T47D (cell line): ENCODE measurements around the gene MATN1.

Experiments
- DNase-seq, 2 experiments: peaks; one replicate each; pipeline versions ENCODE4 v3.0.0 to v3.0.0-alpha.2; 2011 to 2012; ENCODE audit warnings: low read depth in 1 of 2, low spot score in 1 of 2
- JUND ChIP-seq: IDR thresholded peaks from 2 replicates; pipeline ENCODE4 v1.6.1; 2012; ENCODE audit warnings: low read depth
- in situ Hi-C: cut with HindIII; loops from 2 replicates; pipeline ENCODE4 v1.10.0; 2016; ENCODE audit warnings: low sequenced_read_pairs, low pct_unique_long_range_greater_than_20kb

Gene MATN1

DNA sequence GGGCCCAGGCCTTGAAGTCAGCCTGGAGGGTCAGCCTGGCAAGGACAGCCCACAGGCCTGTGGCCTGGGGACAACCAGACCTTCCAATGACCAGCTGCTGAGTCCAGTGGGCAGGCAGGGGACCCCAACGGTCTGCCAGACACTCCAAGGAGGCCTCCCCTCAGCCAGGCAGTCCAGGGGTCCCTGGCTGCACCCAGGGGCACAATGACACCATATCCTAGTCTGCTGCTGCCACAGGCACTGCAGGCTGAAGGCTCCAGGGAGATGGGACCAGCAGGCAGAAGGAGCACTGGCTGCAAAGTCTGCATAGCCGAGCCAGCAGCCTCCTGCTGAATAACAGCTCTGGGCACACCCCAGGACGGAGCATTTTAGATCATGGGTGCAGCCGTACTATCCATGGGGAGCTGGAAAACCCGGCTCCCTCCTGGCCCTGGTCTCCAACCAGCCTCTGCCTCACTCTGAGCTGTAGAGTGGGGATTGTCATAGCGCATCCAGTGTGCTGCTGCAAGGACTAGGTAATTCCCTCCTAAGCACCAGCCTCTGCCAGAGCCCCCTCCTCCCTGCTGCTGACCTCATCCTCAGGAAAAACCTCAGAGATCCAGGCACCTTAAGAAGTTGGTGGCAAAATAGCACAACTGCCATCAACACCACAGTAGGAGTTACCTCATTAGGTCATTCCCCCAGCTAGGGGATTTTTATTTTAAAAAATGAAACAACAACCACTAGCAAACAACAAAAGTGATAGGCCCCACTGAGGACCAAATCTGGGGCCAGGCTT is 39.0 kb upstream of the MATN1 start:
- TF ChIP-seq JUND = no peak
- in situ Hi-C loops = no loop called here
- no peak for DNase-seq

DNA sequence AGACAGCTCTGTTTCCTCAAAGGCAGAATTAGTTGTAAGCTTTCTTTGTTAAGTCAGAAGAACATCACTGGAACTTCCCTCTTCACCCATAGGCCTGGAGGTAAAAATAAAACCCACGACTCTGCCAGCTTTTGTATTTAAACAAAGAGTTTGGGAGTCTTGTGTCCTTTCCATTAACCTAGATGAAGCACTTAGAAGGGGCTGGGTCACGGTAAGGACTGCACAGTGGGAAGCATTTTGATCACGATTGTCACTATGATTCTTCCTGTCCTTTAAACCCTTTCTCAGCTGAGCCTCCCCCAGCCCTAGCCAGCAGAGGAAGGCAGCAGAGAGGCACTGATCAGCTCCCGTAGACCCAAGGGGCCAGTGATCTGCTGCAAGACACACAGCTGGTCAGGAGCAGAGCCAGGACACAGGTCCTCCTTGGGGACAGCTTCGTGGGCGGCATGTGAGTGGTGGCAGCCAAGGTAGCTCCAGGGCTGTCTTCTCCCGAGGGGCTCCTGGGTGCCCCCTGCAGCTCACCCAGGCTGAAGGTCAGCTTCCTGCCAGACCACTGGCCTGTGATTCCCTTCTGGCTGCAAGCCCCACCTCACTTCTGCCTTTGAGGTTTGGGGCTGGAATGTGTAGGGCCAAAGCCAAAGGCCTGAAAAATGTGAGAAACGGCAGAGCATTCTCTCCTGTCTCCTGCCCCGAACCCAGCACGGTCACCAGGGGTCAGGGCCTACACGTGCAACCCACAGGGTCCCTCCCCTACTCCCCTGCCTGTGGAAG is 38.2 kb upstream of the MATN1 start:
- no peak for DNase-seq
- in situ Hi-C loops = no loop called here
- TF ChIP-seq JUND = no peak

DNA sequence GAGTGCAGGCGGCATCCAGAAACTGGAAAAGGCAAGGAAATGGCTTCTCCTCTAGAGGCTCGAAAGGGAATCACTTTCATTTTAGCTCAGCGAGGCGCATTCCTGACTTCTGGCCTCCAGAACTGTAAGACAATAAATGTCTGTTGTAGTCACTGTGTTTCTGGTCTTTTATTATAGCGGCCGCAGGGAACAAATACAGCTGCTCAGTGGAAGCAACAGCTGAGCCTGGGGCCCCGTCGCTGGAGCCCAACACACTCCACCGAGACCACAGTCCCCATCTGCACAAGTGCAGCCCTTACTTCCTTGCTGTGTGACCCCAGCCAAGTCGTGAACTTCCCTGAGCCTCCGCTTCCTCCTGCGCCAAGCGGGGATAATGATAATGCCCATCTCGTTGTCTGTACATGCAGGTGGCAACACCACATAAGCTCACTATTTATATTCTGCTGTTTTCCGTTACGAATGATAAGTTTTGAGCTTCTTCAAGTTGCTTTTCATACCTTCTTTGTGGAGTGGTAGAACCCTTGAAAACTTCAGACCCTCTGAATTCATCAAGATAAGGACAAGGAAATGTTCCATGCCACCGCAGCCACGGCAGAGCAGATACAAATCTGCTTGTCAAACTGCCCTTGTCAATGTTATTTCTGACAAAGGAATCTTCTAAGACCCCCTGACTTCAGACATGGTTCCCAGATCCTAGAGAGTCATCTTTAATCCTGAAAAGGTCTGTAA is 37.4 kb upstream of the MATN1 start:
- in situ Hi-C loops = no loop called here
- TF ChIP-seq JUND = no peak
- no peak for DNase-seq

DNA sequence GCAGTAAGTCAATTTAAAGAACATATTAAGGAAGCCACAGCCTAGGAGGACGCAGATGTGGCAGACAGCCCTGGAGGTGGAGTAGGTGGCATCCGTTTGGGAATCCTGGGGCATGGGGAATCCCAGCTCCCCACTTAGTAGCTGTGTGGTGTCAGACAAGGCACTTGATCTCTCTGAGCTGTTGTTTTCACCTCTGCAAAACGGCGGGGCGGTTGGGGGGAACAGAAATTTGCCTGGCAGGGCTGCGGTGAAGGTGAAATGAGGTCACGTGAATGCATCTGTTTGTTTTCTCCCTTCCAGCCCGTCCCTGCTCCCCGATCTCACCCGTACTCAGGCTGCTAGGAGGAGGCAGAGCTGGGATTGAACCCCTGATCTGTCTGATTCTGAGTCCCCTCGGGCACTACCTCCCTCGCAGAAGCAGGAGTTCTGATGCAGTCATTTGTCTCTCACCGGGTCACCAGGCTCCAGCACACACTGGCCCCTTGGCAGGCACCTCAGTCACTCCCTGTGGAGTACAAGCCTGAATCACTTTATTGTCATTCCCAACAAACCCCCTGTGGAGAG is 36.4 kb upstream of the MATN1 start:
- TF ChIP-seq JUND = no peak
- DNase-seq = no peak
- in situ Hi-C loops = no loop called here

DNA sequence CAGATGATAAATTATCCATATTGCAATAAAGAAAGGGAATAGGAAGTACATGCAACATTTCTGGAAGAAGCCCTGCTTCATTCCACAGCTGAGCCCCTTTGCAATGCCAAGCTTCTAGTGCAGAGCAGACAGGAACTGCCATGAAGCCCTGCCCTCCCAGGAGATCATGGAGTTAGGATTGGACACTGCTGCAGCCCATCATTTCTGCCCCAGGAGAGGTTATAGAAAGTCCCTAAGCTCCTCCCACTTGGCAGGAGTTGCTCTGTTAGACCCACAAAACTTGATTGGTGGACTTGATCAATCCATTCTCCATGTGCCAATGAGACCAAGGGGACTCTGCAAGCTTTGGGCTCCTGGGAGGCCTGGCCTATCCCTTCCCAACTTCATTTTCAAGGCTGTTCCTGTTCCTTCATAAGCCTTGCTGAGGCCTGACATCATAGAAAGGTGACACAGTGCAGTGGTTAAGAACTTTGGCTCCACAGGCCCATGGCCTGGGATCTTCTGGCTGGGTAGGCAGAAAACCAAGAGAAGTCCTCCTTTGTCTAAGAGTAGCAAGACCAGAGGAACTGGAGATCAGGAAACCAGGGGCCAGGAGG is 35.5 kb upstream of the MATN1 start:
- no peak for TF ChIP-seq JUND
- in situ Hi-C loops = no loop called here
- peak in 1 of 2 experiments; percentile 47 for DNase-seq

DNA sequence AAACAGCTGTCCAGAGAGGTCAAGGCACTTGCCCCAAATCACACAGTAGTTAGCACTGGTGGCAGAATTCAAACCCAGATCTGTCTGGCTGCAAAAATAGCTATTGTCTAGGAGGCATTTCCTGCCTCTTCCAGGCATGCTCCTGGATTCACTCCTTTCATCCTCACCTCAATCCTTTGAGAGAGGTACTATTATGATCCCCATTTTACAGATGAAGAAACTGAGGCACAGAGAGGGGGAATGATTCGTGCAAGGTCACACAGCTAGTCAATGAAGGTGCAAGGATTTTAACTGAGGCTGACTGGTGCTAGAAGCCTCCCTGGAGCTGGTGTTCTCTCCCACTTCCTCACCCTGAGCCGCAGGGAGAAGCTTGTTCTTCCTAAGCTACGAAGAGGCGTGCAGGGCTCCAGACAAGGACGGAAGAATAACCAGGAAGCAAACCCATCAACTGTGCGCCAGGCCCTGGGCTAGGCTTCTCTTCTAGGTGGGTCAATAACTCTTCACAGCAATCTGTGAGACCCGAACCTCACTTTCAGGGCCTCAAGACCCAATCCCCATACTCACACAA is 34.8 kb upstream of the MATN1 start:
- in situ Hi-C loops = no loop called here
- no peak for DNase-seq
- no peak for TF ChIP-seq JUND

DNA sequence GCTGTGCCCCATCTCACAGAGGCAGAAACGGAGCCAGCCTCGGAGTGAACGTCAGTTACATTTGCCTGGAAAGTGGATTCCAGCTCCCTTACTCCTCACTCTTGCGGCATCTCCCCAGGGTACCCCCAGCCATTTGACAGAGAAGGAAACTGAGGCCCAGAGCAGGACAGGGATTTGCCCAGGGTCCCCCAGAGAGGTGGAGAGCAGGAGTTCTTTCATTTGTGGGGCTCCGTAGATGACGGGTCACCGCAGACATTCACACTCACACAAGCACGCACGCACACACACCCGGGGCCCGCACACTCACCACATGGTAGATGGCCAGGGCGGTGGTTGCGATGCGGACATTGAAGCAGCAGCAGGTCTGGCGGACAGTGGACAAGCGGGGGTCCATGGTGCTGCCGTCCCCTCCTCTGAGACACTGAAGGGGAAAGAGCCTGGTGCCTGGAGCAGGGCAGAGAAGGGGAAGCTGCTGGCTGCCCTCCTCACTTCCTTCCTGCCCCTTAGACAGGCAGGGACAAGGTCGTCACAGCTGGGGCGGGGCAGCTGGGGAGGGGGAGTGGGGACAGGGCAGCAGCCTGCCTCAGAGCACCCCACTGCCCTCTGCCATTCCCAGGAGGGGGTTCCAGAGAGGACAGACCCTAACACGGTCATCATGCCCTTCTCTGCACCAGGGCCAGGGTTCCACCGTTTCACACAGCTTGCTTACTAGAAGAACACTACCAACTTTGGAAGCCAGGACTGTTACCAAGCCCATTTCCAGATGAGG is 34.2 kb upstream of the MATN1 start, which contains the start of gene LAPTM5:
Gene LAPTM5, minus strand, starts transcription at position 423 of the 769 bp plus-strand sequence. Its CDS starts 29 bp downstream, at position 394.
- no peak for DNase-seq
- in situ Hi-C loops = no loop called here
- TF ChIP-seq JUND = no peak

DNA sequence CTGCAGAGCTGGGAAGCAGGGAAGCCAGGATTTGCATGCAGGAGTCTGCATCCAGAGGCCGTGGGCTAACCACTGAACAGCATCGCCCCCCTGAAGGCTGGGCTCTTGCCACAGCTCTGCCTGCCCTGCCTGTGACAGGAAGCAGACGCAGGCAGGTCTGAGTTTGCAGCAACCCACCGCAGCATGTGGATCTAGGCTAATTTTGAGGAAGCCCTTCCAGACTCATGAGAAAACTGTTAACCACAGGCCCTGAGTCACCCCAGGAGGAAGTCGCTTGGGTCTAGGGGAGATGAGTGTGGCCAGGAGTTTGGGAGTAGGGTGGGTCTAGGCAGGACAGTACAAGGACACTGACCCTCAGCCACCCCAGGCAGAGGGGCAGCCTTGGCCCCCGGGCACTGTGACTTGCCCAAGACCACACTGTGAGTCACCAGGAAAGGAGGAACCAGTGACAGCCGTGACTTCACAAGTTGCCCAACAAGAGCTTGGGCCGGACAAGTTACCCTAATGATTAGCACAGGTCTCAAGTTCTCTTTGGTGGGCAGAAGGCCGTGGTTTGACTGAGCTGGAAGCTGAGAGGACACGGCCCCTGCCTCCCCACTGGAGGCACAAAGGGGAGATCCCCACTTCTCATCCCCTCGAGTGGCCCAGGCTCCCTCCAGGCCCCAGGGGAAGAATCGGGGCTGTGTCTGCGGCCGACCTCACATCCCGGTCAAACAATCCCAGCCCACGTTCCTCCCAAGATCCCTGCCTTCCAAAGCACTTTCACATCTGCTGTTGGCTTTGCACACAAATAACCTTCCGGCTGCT is 33.4 kb upstream of the MATN1 start:
- in situ Hi-C loops = no loop called here
- no peak for DNase-seq
- TF ChIP-seq JUND = no peak

DNA sequence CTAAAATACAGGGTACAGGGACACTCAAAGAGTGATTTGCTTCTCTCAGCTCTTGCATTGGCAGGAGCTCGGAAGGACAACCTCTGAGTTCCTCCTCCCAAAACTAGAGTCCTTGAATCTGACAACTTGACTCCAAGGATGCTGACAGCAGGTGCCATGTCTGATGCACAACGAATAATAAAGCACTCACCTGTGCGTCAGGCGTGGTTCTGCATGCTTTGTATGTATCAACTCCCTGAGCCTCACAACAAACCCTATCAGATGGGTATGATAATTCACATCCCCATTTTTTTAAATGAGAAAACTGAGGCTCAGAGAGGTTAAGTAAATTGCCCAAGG is 32.8 kb upstream of the MATN1 start:
- in situ Hi-C loops = no loop called here
- DNase-seq = no peak
- no peak for TF ChIP-seq JUND

DNA sequence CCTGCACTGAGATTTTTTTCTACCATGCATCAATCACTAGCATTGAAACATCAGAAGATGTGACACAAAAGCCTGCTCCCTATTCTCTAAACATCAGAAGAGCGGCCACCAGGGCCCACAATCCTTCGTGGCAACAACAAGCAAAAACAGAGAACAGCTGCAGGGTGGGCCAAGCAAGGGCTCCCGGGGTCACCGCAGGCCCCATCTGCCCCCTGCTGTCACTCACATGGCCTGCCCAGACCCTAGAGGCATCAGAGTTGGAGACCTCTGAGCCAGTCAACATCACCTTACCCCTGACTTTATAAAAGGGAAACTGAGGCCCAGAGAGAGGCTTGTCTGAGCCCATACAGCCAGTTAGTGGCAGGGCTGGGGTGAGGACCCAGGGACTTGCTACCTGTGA is 32.4 kb upstream of the MATN1 start:
- in situ Hi-C loops = no loop called here
- no peak for TF ChIP-seq JUND
- DNase-seq = no peak

DNA sequence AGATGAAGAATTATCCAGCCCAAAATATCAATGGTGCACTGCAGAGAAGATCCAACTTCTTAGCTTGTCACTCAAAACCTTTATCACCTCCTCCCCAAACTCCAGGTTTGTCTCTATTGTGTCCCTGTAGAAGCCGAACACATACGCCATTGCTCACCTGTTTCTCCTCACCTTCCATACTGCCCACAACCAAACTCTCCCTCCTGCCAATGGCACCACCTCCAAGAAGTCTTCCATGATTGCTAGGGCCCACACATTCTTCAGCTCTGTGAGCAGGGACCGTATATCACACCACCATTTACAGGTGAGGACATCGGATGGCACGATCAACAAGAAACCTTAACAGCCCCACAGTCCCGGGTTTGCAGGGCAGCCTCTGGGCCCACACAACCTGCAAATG is 31.9 kb upstream of the MATN1 start:
- in situ Hi-C loops = no loop called here
- TF ChIP-seq JUND = no peak
- no peak for DNase-seq
